ENCODE results near the gene SLCO3A1. TPM values are rescaled to one million over a fixed set of nuclear protein-coding genes. Genes with fewer than 3 reads are reported as not detected.

SLCO3A1 gene
- total and polyA plus RNA-seq, 4 donors = 1.6 to 3.6 (median 2.4) TPM

- H3K27ac ChIP-seq (ENCODE audit: low read depth in 1 of 2, low read length in 2 of 2) = peak overlapping the region in 1 of 2 donors; percentile 8
- DNase-seq (ENCODE audit: low spot score) = peak; percentile 38
- H3K9ac ChIP-seq (ENCODE audit: low read depth in 1 of 2, low read length in 2 of 2) = no peak overlapping the region
- H3K4me1 ChIP-seq (ENCODE audit: control insufficient read depth in 4 of 4, insufficient read depth in 4 of 4, low read length in 3 of 4) = peaks cover 0 to 3% (median 1%) of the 10 kb centered on the region in 4 donors
- 42% methylated on average over 7 of the region's 7 CpGs for WGBS
- no peaks in the 10 kb centered on the region for H3K27me3 ChIP-seq (ENCODE audit: control insufficient read depth in 4 of 4, insufficient read depth in 4 of 4, low read length in 3 of 4)
- no peaks in the 10 kb centered on the region for H3K36me3 ChIP-seq (ENCODE audit: control insufficient read depth in 4 of 4, insufficient read depth in 3 of 4, low read depth in 1 of 4, low read length in 3 of 4)
- no peaks in the 10 kb centered on the region for H3K9me3 ChIP-seq (ENCODE audit: control insufficient read depth in 4 of 4, low read length in 3 of 4)
- no peak for TF ChIP-seq RXRA (IDR thresholded peaks at IDR 0.05)
- TF ChIP-seq RAD21 (IDR thresholded peaks at IDR 0.05) = no peak
- TF ChIP-seq TAF1 (conservative IDR thresholded peaks at IDR 0.05) = no peak
- TF ChIP-seq YY1 (IDR thresholded peaks at IDR 0.05) = no peak
- no peak for TF ChIP-seq EGR1 (IDR thresholded peaks at IDR 0.05; ENCODE audit: low read depth in 2 of 2)
- TF ChIP-seq ZBTB33 (IDR thresholded peaks at IDR 0.05) = no peak
- no peak for TF ChIP-seq HNF4G (IDR thresholded peaks at IDR 0.05)
- no peak overlapping the region for H3K4me3 ChIP-seq (ENCODE audit: low read depth in 1 of 3, low read length in 3 of 3)
Measured at GRCh38 chr15:91983729-91984340, 130.3 kb downstream of the SLCO3A1 start.

GRCh38 chr15:91985297-91985696 is 131.8 kb downstream of the SLCO3A1 start:
- H3K27me3 ChIP-seq (ENCODE audit: control insufficient read depth in 4 of 4, insufficient read depth in 4 of 4, low read length in 3 of 4) = no peaks in the 10 kb centered on the region

More at GRCh38 chr15:91985297-91985696, 131.8 kb downstream of the SLCO3A1 start:
- TF ChIP-seq TAF1 (conservative IDR thresholded peaks at IDR 0.05) (no peak), EGR1 (IDR thresholded peaks at IDR 0.05; ENCODE audit: low read depth in 2 of 2) (no peak), JUND (IDR thresholded peaks at IDR 0.05) (no peak), RXRA (IDR thresholded peaks at IDR 0.05) (no peak), MAX (IDR thresholded peaks at IDR 0.05) (no peak), FOXA1 (IDR thresholded peaks at IDR 0.05) (no peak), NR2F2 (IDR thresholded peaks at IDR 0.05) (no peak), ATF3 (IDR thresholded peaks at IDR 0.05) (no peak), HNF4G (IDR thresholded peaks at IDR 0.05) (no peak), CTCF (IDR thresholded peaks at IDR 0.05; ENCODE audit: low read depth, low read length, missing input control) (no peak), ZBTB33 (IDR thresholded peaks at IDR 0.05) (no peak), SP1 (IDR thresholded peaks at IDR 0.05) (no peak), FOXA2 (IDR thresholded peaks at IDR 0.05) (no peak)
- Histone ChIP-seq H3K4me1 (ENCODE audit: control insufficient read depth in 4 of 4, insufficient read depth in 4 of 4, low read length in 3 of 4) (peaks cover 0 to 3% (median 1%) of the 10 kb centered on the region in 4 donors), H3K9me3 (ENCODE audit: control insufficient read depth in 4 of 4, low read length in 3 of 4) (no peaks in the 10 kb centered on the region), H3K27ac (ENCODE audit: low read depth in 1 of 2, low read length in 2 of 2) (no peak overlapping the region), H3K36me3 (ENCODE audit: control insufficient read depth in 4 of 4, insufficient read depth in 3 of 4, low read depth in 1 of 4, low read length in 3 of 4) (no peaks in the 10 kb centered on the region), H3K4me3 (ENCODE audit: low read depth in 1 of 3, low read length in 3 of 3) (no peak overlapping the region), H3K9ac (ENCODE audit: low read depth in 1 of 2, low read length in 2 of 2) (no peak overlapping the region)
- 93% methylated on average over 7 of the region's 7 CpGs for WGBS
- no peak for DNase-seq (ENCODE audit: low spot score)
